ENCODE measurements around the gene FAM219A.

DNA sequence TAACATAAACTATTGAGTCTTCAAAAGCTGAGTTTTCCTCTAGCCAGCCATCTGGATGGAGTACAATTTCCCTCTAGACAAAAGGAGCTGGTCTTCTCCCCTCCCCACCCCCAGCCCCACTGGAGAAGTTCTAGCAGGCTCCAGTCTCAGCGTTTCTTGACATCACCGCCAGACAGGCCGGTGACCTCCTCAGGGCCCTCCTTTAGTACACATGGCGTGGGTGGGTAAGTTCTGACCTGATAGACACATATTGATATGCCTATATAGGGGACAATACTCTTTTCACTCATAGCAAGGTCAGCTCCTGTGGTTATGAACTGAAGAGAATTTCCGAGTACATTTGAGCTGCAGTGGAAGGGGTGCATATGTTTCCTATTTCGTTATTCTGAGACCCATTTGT, 27.5 kb upstream of the FAM219A start:
- no peak for TF ChIP-seq EP300 (IDR thresholded peaks at IDR 0.05)
- TF ChIP-seq, protein P1, sequence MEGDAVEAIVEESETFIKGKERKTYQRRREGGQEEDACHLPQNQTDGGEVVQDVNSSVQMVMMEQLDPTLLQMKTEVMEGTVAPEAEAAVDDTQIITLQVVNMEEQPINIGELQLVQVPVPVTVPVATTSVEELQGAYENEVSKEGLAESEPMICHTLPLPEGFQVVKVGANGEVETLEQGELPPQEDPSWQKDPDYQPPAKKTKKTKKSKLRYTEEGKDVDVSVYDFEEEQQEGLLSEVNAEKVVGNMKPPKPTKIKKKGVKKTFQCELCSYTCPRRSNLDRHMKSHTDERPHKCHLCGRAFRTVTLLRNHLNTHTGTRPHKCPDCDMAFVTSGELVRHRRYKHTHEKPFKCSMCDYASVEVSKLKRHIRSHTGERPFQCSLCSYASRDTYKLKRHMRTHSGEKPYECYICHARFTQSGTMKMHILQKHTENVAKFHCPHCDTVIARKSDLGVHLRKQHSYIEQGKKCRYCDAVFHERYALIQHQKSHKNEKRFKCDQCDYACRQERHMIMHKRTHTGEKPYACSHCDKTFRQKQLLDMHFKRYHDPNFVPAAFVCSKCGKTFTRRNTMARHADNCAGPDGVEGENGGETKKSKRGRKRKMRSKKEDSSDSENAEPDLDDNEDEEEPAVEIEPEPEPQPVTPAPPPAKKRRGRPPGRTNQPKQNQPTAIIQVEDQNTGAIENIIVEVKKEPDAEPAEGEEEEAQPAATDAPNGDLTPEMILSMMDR (IDR thresholded peaks at IDR 0.05), result no peak
